Gastroesophageal sphincter (tissue), 4 donors: ENCODE results near the gene ZNF219. TPM values are rescaled to one million over a fixed set of nuclear protein-coding genes. Genes with fewer than 3 reads are reported as not detected.

ENCODE experiments used
- ATAC-seq: fragments of 150-250 bp; one replicate; pipeline ENCODE4 v1.9.1; 2016; ENCODE audit warnings: mild to moderate bottlenecking, moderate library complexity
- H3K27ac ChIP-seq, 4 donors: fragments of 200-600 bp; sonication (generic) in 3 of 4; 1 replicate in 3 of 4; 2 replicates in 1 of 4; pipeline ENCODE4 v1.5.1; 2016 to 2019
- H3K27me3 ChIP-seq: fragments of 200-600 bp; sonication (generic); one replicate; pipeline ENCODE4 v1.5.1; 2019
- H3K36me3 ChIP-seq, 2 donors: fragments of 200-600 bp; sonication (generic); one replicate each; pipeline ENCODE4 v1.5.1; 2019; ENCODE audit warnings: control low read depth in 1 of 2
- H3K4me1 ChIP-seq, 3 donors: fragments of 200-600 bp; sonication (generic); 1 replicate in 2 of 3; 2 replicates in 1 of 3; pipeline ENCODE4 v1.5.1; 2016 to 2019; ENCODE audit warnings: control low read depth in 2 of 3
- H3K4me3 ChIP-seq, 2 donors: fragments of 200-600 bp; sonication (generic); one replicate each; pipeline ENCODE4 v1.5.1; 2019; ENCODE audit warnings: mild to moderate bottlenecking in 1 of 2, moderate library complexity in 1 of 2
- H3K9me3 ChIP-seq, 3 donors: fragments of 200-600 bp; sonication (generic); one replicate each; pipeline ENCODE4 v1.5.1; 2017 to 2019; ENCODE audit warnings: control low read depth in 2 of 3
- EP300 ChIP-seq: sonication (generic); formaldehyde crosslinking; IDR thresholded peaks from one replicate; pipeline ENCODE4 v1.6.1; 2017; ENCODE audit warnings: antibody characterized with exemption, mild to moderate bottlenecking
- POLR2A ChIP-seq, 2 donors: fragments of 450-650 bp; IDR thresholded peaks; one replicate each; pipeline ENCODE4 v1.6.1; 2017; ENCODE audit warnings: antibody characterized with exemption in 2 of 2, mild to moderate bottlenecking in 2 of 2, moderate library complexity in 1 of 2
- POLR2AphosphoS5 ChIP-seq: sonication (generic); formaldehyde crosslinking; IDR thresholded peaks from one replicate; pipeline ENCODE4 v1.6.1; 2017; ENCODE audit warnings: antibody characterized with exemption
- WGBS, 2 donors: methylation state at CpG; one replicate each; pipeline ENCODE4 v1.1.5; 2018; ENCODE audit warnings: low coverage in 1 of 2; 5-methylcytosine and 5-hydroxymethylcytosine counted together
- total RNA-seq, 4 donors: library from RNA; depleted of rRNA; stranded (reverse); fragments of >200 nt; gene quantifications; one replicate each; pipeline ENCODE4 v1.1.0, GENCODE V29; 2016
- TF ChIP-seq, protein P1 (sequence below), 4 experiments: fragments of 200-600 bp in 2 of 4; fragments of 450-650 bp in 2 of 4; sonication (generic) in 1 of 4; IDR thresholded peaks; one replicate each; pipeline ENCODE4 v1.5.1; 2017 to 2019; ENCODE audit warnings: antibody characterized with exemption in 4 of 4, mild to moderate bottlenecking in 2 of 4, moderate library complexity in 2 of 4

Gene ZNF219
- total RNA-seq, 4 donors from 2014 or later, result 42.5 to 112 (median 77.4) TPM

- no peak overlapping the region for H3K27ac ChIP-seq
- no peaks in the 10 kb centered on the region for H3K36me3 ChIP-seq
- 88 to 94% methylated on average over 3 to 12 of the region's 20 CpGs for WGBS, 2 donors
- H3K27me3 ChIP-seq, result no peaks in the 10 kb centered on the region
- H3K9me3 ChIP-seq, result no peaks in the 10 kb centered on the region
- TF ChIP-seq EP300 (no peak), POLR2AphosphoS5 (no peak), POLR2A (IDR thresholded peaks at IDR 0.05) (no peak)
- TF ChIP-seq, protein P1, sequence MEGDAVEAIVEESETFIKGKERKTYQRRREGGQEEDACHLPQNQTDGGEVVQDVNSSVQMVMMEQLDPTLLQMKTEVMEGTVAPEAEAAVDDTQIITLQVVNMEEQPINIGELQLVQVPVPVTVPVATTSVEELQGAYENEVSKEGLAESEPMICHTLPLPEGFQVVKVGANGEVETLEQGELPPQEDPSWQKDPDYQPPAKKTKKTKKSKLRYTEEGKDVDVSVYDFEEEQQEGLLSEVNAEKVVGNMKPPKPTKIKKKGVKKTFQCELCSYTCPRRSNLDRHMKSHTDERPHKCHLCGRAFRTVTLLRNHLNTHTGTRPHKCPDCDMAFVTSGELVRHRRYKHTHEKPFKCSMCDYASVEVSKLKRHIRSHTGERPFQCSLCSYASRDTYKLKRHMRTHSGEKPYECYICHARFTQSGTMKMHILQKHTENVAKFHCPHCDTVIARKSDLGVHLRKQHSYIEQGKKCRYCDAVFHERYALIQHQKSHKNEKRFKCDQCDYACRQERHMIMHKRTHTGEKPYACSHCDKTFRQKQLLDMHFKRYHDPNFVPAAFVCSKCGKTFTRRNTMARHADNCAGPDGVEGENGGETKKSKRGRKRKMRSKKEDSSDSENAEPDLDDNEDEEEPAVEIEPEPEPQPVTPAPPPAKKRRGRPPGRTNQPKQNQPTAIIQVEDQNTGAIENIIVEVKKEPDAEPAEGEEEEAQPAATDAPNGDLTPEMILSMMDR (IDR thresholded peaks at IDR 0.05), result no peak
- no peak for ATAC-seq
- no peaks in the 10 kb centered on the region for H3K4me1 ChIP-seq
- H3K4me3 ChIP-seq, result no peak overlapping the region
Observed at GRCh38 chr14:21053184-21054122, 45.0 kb downstream of the ZNF219 start.

GRCh38 chr14:21050597-21050996 is 47.9 kb downstream of the ZNF219 start:
- TF ChIP-seq, protein P1 (IDR thresholded peaks at IDR 0.05), result no peak
- TF ChIP-seq EP300, result no peak
- no peak for TF ChIP-seq POLR2A (IDR thresholded peaks at IDR 0.05)
- no peak for TF ChIP-seq POLR2AphosphoS5
- no peak overlapping the region for H3K27ac ChIP-seq
- no peak overlapping the region for H3K4me3 ChIP-seq
- no peaks in the 10 kb centered on the region for H3K27me3 ChIP-seq
- 61 to 72% methylated on average over 3 of the region's 3 CpGs for WGBS, 2 donors
- H3K4me1 ChIP-seq, result peaks cover 0 to 5% (median 0%) of the 10 kb centered on the region in 3 donors
- H3K9me3 ChIP-seq, result no peaks in the 10 kb centered on the region
- no peak for ATAC-seq
- H3K36me3 ChIP-seq, result no peaks in the 10 kb centered on the region

DNA sequence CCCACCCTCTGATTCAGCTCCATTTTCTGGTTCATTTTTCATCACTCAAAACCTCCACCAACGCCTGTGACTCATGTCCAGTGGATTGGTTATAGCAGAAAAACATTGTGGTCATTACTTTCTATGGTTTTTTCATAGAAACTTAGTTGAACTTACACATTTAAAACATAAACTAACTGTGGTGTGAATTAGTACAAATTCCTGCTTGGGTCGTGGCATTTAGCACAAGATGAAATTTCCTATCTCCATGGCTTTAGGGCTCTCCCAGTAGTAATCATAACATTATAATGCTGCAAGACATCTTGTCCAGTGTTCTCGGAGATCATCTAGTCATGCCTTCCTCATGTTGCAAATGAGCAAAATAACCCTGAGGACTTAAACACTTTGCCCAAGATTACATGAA is 49.2 kb downstream of the ZNF219 start:
- Histone ChIP-seq H3K4me3 (no peak overlapping the region), H3K27ac (no peak overlapping the region), H3K4me1 (peaks cover 0 to 6% (median 0%) of the 10 kb centered on the region in 3 donors), H3K36me3 (no peaks in the 10 kb centered on the region), H3K9me3 (no peaks in the 10 kb centered on the region), H3K27me3 (no peaks in the 10 kb centered on the region)
- TF ChIP-seq POLR2AphosphoS5, result no peak
- no peak for TF ChIP-seq EP300
- no peak for TF ChIP-seq POLR2A (IDR thresholded peaks at IDR 0.05)
- TF ChIP-seq, protein P1 (IDR thresholded peaks at IDR 0.05), result no peak
- WGBS, 2 donors, result 64 to 85% methylated on average over 2 to 3 of the region's 3 CpGs
- no peak for ATAC-seq

DNA sequence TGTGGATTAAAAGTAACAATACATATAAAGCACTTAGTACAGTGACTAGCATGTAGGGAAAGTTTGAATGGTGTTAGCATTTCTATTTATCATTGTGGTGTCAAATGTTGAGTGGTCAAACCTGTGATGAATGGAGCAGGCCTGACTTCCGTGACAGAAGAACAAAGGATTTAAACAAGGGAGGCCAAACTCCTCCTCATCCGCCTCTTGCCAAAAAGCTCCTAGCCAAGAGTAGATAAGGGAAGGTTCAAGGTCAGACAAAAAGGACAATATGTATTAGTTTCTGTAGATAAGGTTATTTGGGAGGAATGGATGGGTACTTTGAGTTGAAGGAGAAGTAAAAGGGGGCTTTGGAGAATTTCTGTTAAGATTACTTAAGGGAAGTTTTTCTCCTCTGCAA is 49.8 kb downstream of the ZNF219 start:
- H3K4me3 ChIP-seq, result no peak overlapping the region
- no peaks in the 10 kb centered on the region for H3K27me3 ChIP-seq
- H3K27ac ChIP-seq, result no peak overlapping the region
- WGBS, 2 donors, result 67 to 100% methylated on average over 1 to 2 of the region's 2 CpGs
- TF ChIP-seq, protein P1 (IDR thresholded peaks at IDR 0.05), result no peak
- TF ChIP-seq EP300 (no peak), POLR2A (IDR thresholded peaks at IDR 0.05) (no peak), POLR2AphosphoS5 (no peak)
- no peaks in the 10 kb centered on the region for H3K9me3 ChIP-seq
- H3K4me1 ChIP-seq, result peaks cover 0 to 12% (median 0%) of the 10 kb centered on the region in 3 donors
- no peaks in the 10 kb centered on the region for H3K36me3 ChIP-seq
- no peak for ATAC-seq

GRCh38 chr14:21047378-21047781 is 51.1 kb downstream of the ZNF219 start:
- no peak for TF ChIP-seq POLR2AphosphoS5
- no peak for TF ChIP-seq POLR2A (IDR thresholded peaks at IDR 0.05)
- TF ChIP-seq, protein P1 (IDR thresholded peaks at IDR 0.05), result no peak
- no peak for TF ChIP-seq EP300
- peaks cover 0 to 23% (median 0%) of the 10 kb centered on the region in 3 donors for H3K4me1 ChIP-seq
- no peaks in the 10 kb centered on the region for H3K27me3 ChIP-seq
- no peak for ATAC-seq
- no peaks in the 10 kb centered on the region for H3K9me3 ChIP-seq
- H3K27ac ChIP-seq, result no peak overlapping the region
- H3K36me3 ChIP-seq, result no peaks in the 10 kb centered on the region
- 57 to 61% methylated on average over 2 of the region's 2 CpGs for WGBS, 2 donors
- no peak overlapping the region for H3K4me3 ChIP-seq
